Liver (tissue), 3 donors: ENCODE measurements around the gene PLXDC1.

ENCODE experiments used
- CTCF ChIP-seq: fragments of 150-350 bp; IDR thresholded peaks from 2 replicates; pipeline ENCODE4 v1.5.1; 2017; ENCODE audit warnings: improper control_type of control experiment, low read depth, low read length; ENCODE audit not compliant: missing input control
- EGR1 ChIP-seq, 2 donors: IDR thresholded peaks; 2 replicates each; pipeline ENCODE4 v1.6.1; 2016 to 2018; ENCODE audit warnings: antibody characterized with exemption in 2 of 2, low read depth in 2 of 2
- GABPA ChIP-seq, 2 donors: IDR thresholded peaks in 1 of 2; conservative IDR thresholded peaks in 1 of 2; 2 replicates each; pipeline ENCODE4 v1.6.1; 2016; ENCODE audit warnings: antibody characterized with exemption in 2 of 2, mild to moderate bottlenecking in 1 of 2, moderate library complexity in 1 of 2
- JUND ChIP-seq, 2 donors: IDR thresholded peaks; 2 replicates each; pipeline ENCODE4 v1.6.1; 2016; ENCODE audit warnings: antibody characterized with exemption in 2 of 2
- MAX ChIP-seq: IDR thresholded peaks from 2 replicates; pipeline ENCODE4 v1.6.1; 2016; ENCODE audit warnings: antibody characterized with exemption
- RAD21 ChIP-seq, 2 donors: IDR thresholded peaks; 2 replicates each; pipeline ENCODE4 v1.6.1; 2016; ENCODE audit warnings: antibody characterized with exemption in 2 of 2, mild to moderate bottlenecking in 2 of 2
- REST ChIP-seq: IDR thresholded peaks from 2 replicates; pipeline ENCODE4 v1.6.1; 2016; ENCODE audit warnings: antibody characterized with exemption, mild to moderate bottlenecking
- SP1 ChIP-seq: IDR thresholded peaks from 2 replicates; pipeline ENCODE4 v1.6.1; 2018; ENCODE audit warnings: antibody characterized with exemption, mild to moderate bottlenecking
- TAF1 ChIP-seq: conservative IDR thresholded peaks from 2 replicates; pipeline ENCODE4 v1.6.1; 2016; ENCODE audit warnings: antibody characterized with exemption, mild to moderate bottlenecking
- ZBTB33 ChIP-seq: IDR thresholded peaks from 2 replicates; pipeline ENCODE4 v1.6.1; 2016; ENCODE audit warnings: antibody characterized with exemption
- donor health status: healthy.
- donor health status: healthy.

- TF ChIP-seq REST = no peak
- no peak for TF ChIP-seq CTCF
- TF ChIP-seq RAD21 (IDR thresholded peaks at IDR 0.05) = no peak
- TF ChIP-seq EGR1 (IDR thresholded peaks at IDR 0.05; ENCODE audit: low read depth in 2 of 2) = no peak
- no peak for TF ChIP-seq ZBTB33
- TF ChIP-seq GABPA (IDR thresholded peaks at IDR 0.05 in 1 of 2, conservative IDR thresholded peaks at IDR 0.05 in 1 of 2) = no peak
- no peak for TF ChIP-seq JUND (IDR thresholded peaks at IDR 0.05)
- no peak for TF ChIP-seq SP1
- no peak for TF ChIP-seq MAX
- no peak for TF ChIP-seq TAF1
Observed at GRCh38 chr17:39141915-39142664, 9.3 kb downstream of the PLXDC1 start.
